Lower leg skin (tissue), 3 donors: ENCODE measurements around the gene C1orf232.

Source experiments
- POLR2A ChIP-seq, 2 donors: fragments of 450-650 bp; IDR thresholded peaks; one replicate each; pipeline ENCODE4 v1.6.1; 2016 to 2017; ENCODE audit warnings: antibody characterized with exemption in 2 of 2, mild to moderate bottlenecking in 1 of 2, moderate library complexity in 1 of 2
- TF ChIP-seq, protein P1 (sequence below), 3 donors: fragments of 450-650 bp; IDR thresholded peaks; one replicate each; pipeline ENCODE4 v1.5.1; 2016; ENCODE audit warnings: antibody characterized with exemption in 3 of 3, mild to moderate bottlenecking in 3 of 3, moderate library complexity in 2 of 3

DNA sequence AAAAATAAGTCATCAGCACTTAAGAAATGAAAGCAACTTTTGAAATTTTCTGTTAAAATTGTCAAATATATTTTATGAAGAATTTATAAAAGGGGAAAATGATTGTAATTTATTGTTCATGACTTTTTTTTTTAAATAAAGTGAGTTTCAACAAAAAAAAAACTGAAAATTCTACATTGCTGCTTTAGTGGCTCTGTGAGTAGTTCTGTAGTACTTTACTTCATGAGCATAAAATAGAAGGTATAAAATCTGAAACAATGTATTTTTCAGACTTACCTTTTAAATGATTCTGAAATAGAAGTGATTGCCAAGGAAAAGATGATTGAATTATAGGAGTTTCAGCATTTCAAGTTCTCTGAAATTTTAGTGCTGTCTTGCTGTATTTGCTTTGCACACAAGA lies 43.4 kb downstream of the C1orf232 start:
- no peak for TF ChIP-seq POLR2A (IDR thresholded peaks at IDR 0.05)
- TF ChIP-seq, protein P1, sequence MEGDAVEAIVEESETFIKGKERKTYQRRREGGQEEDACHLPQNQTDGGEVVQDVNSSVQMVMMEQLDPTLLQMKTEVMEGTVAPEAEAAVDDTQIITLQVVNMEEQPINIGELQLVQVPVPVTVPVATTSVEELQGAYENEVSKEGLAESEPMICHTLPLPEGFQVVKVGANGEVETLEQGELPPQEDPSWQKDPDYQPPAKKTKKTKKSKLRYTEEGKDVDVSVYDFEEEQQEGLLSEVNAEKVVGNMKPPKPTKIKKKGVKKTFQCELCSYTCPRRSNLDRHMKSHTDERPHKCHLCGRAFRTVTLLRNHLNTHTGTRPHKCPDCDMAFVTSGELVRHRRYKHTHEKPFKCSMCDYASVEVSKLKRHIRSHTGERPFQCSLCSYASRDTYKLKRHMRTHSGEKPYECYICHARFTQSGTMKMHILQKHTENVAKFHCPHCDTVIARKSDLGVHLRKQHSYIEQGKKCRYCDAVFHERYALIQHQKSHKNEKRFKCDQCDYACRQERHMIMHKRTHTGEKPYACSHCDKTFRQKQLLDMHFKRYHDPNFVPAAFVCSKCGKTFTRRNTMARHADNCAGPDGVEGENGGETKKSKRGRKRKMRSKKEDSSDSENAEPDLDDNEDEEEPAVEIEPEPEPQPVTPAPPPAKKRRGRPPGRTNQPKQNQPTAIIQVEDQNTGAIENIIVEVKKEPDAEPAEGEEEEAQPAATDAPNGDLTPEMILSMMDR (IDR thresholded peaks at IDR 0.05), result no peak
